OCI-LY7 (cell line): Measurements from ENCODE around the gene MYRIP. TPM values are rescaled to one million over a fixed set of nuclear protein-coding genes. Genes with fewer than 3 reads are reported as not detected.

Experiments
- BruUV-seq: library from RNA; stranded (reverse); fragments of 400-500 nt; replicated peaks from 2 replicates; lab custom pipeline; 2021; lab: Mats Ljungman, UMichigan
- CTCF ChIA-PET: fragments of 300-600 bp; sonication (Branson Sonifier 250); formaldehyde crosslinking; loops from one replicate; lab custom pipeline; 2022; ENCODE audit warnings: antibody characterized with exemption; ENCODE audit not compliant: unreplicated experiment; lab: Charles Lee
- POLR2A ChIA-PET: fragments of 300-600 bp; sonication (Branson Sonifier 250); formaldehyde crosslinking; loops from one replicate; lab custom pipeline; 2022; ENCODE audit warnings: antibody characterized with exemption; lab: Charles Lee
- DNase-seq: peaks from one replicate; pipeline ENCODE4 v3.0.0-alpha.2; 2015; ENCODE audit warnings: low spot score
- H2AFZ ChIP-seq: fragments of 200-600 bp; sonication (generic), shearing (Covaris generic); 2 replicates; pipeline ENCODE4 v1.6.1; 2014; ENCODE audit warnings: mild to moderate bottlenecking, antibody characterized with exemption, low read length, moderate library complexity
- H3K27ac ChIP-seq: fragments of 200-600 bp; sonication (generic); 2 replicates; pipeline ENCODE4 v1.5.1; 2014; ENCODE audit warnings: mixed run types, low read depth, mild to moderate bottlenecking, moderate library complexity, low read length, inconsistent platforms; ENCODE audit not compliant: poor library complexity, severe bottlenecking
- H3K36me3 ChIP-seq: fragments of 200-600 bp; sonication (generic); 2 replicates; pipeline ENCODE4 v1.6.1; 2014; ENCODE audit warnings: mild to moderate bottlenecking, antibody characterized with exemption, low read length, moderate library complexity, mixed read lengths; ENCODE audit not compliant: insufficient read depth
- H3K4me1 ChIP-seq: fragments of 200-600 bp; sonication (generic); 2 replicates; pipeline ENCODE4 v1.5.1; 2014; ENCODE audit warnings: mild to moderate bottlenecking, low read length; ENCODE audit not compliant: insufficient read depth, poor library complexity, severe bottlenecking
- H3K4me2 ChIP-seq: fragments of 200-600 bp; sonication (generic); 2 replicates; pipeline ENCODE4 v1.6.1; 2014; ENCODE audit warnings: mild to moderate bottlenecking, low read length
- H3K4me3 ChIP-seq: fragments of 200-600 bp; sonication (generic); 2 replicates; pipeline ENCODE4 v1.5.1; 2014; ENCODE audit warnings: mild to moderate bottlenecking, low read depth, low read length; ENCODE audit not compliant: poor library complexity, severe bottlenecking
- H3K79me2 ChIP-seq: fragments of 200-600 bp; sonication (generic); 2 replicates; pipeline ENCODE4 v1.6.1; 2016; ENCODE audit warnings: low read depth, mild to moderate bottlenecking, low read length, moderate library complexity, mixed read lengths; ENCODE audit not compliant: insufficient read depth
- H3K9me2 ChIP-seq: fragments of 200-600 bp; sonication (generic); 2 replicates; pipeline ENCODE4 v1.6.1; 2016; ENCODE audit warnings: mild to moderate bottlenecking, low read length, mixed read lengths; ENCODE audit not compliant: insufficient read depth
- H3K9me3 ChIP-seq: fragments of 200-600 bp; sonication (generic); 2 replicates; pipeline ENCODE4 v1.6.1; 2014; ENCODE audit warnings: mild to moderate bottlenecking, mixed run types, low read length, mixed read lengths
- H4K20me1 ChIP-seq: fragments of 200-600 bp; sonication (generic); 2 replicates; pipeline ENCODE4 v1.6.1; 2014; ENCODE audit warnings: mild to moderate bottlenecking, antibody characterized with exemption, low read length, moderate library complexity, mixed read lengths; ENCODE audit not compliant: insufficient read depth
- EZH2phosphoT487 ChIP-seq: fragments of 200-600 bp; sonication (generic); IDR thresholded peaks from 2 replicates; pipeline ENCODE4 v1.6.1; 2018; ENCODE audit warnings: low read depth, borderline replicate concordance, mild to moderate bottlenecking, mixed run types, antibody characterized with exemption, low read length, moderate library complexity, mixed read lengths
- intact Hi-C: fragments of 100-400 bp; cut with micrococcal nuclease; formaldehyde crosslinking; loops from one replicate; pipeline ENCODE4 v1.10.0; 2022; ENCODE audit not compliant: unreplicated experiment
- total RNA-seq, 2 experiments: library from RNA; depleted of rRNA in 1 of 2; stranded (reverse); fragments of >200 nt in 1 of 2; shearing (Covaris generic) in 1 of 2; gene quantifications; 2 replicates each; pipeline ENCODE4 v1.2.3, GENCODE V29; 2014 to 2022
- TF ChIP-seq, protein P1 (sequence below): fragments of 200-600 bp; sonication (generic); conservative IDR thresholded peaks from 2 replicates; pipeline ENCODE4 v1.5.1; 2014; ENCODE audit warnings: mild to moderate bottlenecking, antibody characterized with exemption, low read length, moderate library complexity, mixed read lengths

Gene MYRIP
- total RNA-seq, 2 experiments from 2014 or later = not detected

- DNase-seq = no peak
- Histone ChIP-seq H3K4me3 (no peak overlapping the region), H2AFZ (no peak overlapping the region), H3K9me3 (no peaks in the 10 kb centered on the region), H3K4me1 (no peaks in the 10 kb centered on the region), H4K20me1 (no peaks in the 10 kb centered on the region), H3K9me2 (no peaks in the 10 kb centered on the region), H3K36me3 (no peaks in the 10 kb centered on the region), H3K27ac (no peak overlapping the region), H3K79me2 (no peaks in the 10 kb centered on the region), H3K4me2 (no peak overlapping the region)
- intact Hi-C loops = no loop called here
- TF ChIP-seq EZH2phosphoT487 = no peak
- TF ChIP-seq, protein P1, sequence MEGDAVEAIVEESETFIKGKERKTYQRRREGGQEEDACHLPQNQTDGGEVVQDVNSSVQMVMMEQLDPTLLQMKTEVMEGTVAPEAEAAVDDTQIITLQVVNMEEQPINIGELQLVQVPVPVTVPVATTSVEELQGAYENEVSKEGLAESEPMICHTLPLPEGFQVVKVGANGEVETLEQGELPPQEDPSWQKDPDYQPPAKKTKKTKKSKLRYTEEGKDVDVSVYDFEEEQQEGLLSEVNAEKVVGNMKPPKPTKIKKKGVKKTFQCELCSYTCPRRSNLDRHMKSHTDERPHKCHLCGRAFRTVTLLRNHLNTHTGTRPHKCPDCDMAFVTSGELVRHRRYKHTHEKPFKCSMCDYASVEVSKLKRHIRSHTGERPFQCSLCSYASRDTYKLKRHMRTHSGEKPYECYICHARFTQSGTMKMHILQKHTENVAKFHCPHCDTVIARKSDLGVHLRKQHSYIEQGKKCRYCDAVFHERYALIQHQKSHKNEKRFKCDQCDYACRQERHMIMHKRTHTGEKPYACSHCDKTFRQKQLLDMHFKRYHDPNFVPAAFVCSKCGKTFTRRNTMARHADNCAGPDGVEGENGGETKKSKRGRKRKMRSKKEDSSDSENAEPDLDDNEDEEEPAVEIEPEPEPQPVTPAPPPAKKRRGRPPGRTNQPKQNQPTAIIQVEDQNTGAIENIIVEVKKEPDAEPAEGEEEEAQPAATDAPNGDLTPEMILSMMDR = no peak
- ChIA-PET POLR2A (no interaction called here), CTCF (no interaction called here)
- BruUV-seq = no TSS peak
These were observed 228.2 kb downstream of the MYRIP start for GRCh38 chr3:40037582-40037981.

DNA sequence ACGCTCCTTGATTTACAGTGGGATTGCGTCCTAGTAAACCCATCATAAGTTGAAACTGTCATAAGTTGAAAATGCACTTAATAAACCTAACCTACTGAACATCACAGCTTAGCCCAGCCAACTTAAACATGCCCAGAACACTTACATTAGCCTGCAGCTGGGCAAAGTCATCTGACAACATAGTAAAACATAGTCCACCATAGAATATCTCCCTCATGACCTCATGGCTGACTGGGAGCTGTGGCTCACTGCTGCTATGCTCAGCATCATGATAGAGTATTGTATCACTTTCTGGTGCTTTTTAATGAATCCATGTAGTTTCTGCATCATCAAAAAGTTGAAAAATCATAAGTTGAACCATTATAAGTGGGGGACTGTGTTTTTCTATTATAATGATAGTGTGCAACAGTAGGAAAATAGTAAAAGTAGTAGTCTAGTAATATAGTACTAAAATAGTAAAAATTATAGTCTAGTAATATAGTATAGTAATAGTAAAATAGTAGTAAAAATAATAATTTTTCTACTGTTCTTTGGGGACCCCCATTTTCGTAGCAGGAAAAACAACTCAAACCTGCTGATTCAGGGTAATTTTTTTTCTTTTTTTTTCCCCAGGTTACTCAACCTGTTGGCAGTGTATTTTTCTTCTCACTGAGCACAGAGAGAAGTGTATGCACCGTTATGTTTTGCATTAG is 233.5 kb downstream of the MYRIP start:
- no peaks in the 10 kb centered on the region for H3K9me2 ChIP-seq
- no peak overlapping the region for H3K4me2 ChIP-seq
- H3K27ac ChIP-seq = no peak overlapping the region
- no TSS peak for BruUV-seq
- TF ChIP-seq, protein P1 = no peak
- no peak for TF ChIP-seq EZH2phosphoT487
- POLR2A ChIA-PET = no interaction called here
- CTCF ChIA-PET = no interaction called here
- H3K4me3 ChIP-seq = no peak overlapping the region
- intact Hi-C loops = no loop called here
- no peaks in the 10 kb centered on the region for H3K36me3 ChIP-seq
- H4K20me1 ChIP-seq = no peaks in the 10 kb centered on the region
- H2AFZ ChIP-seq = no peak overlapping the region
- no peaks in the 10 kb centered on the region for H3K9me3 ChIP-seq
- H3K79me2 ChIP-seq = no peaks in the 10 kb centered on the region
- no peak for DNase-seq
- no peaks in the 10 kb centered on the region for H3K4me1 ChIP-seq

DNA sequence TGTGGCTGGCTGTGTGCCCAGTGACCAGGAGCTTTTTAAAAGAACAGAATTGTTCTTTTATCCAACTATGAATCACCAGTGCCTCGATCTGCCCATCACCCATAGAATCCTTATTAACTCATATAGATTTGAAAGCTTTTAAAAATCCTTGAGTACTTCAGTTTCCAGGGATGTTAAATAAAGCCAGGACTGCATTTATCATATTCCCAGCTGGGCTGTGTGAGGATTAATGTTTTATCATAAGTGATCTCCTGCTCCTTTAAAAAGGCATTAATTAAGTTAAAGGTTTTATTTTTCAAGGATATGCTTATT is 234.0 kb downstream of the MYRIP start:
- Histone ChIP-seq H3K4me1 (no peaks in the 10 kb centered on the region), H2AFZ (no peak overlapping the region), H3K4me2 (no peak overlapping the region), H3K9me3 (no peaks in the 10 kb centered on the region), H3K27ac (no peak overlapping the region), H3K79me2 (no peaks in the 10 kb centered on the region), H3K36me3 (no peaks in the 10 kb centered on the region), H4K20me1 (no peaks in the 10 kb centered on the region), H3K9me2 (no peaks in the 10 kb centered on the region), H3K4me3 (no peak overlapping the region)
- ChIA-PET POLR2A (no interaction called here), CTCF (no interaction called here)
- no TSS peak for BruUV-seq
- TF ChIP-seq, protein P1 = no peak
- TF ChIP-seq EZH2phosphoT487 = no peak
- intact Hi-C loops = no loop called here
- DNase-seq = no peak
